ENCODE data around the gene IKZF1.

The IKZF1 gene

DNA sequence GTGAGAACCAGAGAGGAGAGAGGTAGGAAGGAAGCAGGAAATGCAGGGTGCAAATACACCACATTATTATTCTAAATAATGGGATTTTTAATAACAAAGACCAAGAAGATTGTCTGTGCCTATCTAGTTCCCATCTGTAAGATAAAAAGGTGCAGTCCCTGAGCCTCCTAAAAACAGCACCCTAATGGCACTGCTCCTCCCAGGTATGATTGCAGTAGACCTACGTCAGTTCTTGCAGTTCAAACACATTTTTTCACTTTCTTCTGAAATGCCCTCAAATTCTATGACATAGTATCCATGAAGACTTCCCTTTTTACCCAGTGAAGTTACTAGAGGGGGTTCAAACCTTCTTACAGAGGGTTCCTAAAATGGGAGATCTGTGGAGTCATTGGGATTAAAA lies 75.0 kb downstream of the IKZF1 start:
- no peak for DNase-seq

DNA sequence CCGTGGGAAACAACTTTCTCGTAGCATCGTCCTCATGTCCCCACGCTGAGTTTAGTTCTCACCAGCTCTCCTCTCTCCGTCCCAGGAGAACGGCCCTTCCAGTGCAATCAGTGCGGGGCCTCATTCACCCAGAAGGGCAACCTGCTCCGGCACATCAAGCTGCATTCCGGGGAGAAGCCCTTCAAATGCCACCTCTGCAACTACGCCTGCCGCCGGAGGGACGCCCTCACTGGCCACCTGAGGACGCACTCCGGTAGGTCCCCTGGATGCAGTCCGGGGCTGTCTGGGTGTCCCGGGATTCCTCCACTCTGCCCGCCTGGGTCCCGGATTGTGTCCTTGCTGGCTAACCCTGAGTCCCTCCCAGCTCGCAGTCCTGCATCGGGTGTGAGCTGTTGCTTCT lies 77.9 kb downstream of the IKZF1 start:
- no peak for DNase-seq

DNA sequence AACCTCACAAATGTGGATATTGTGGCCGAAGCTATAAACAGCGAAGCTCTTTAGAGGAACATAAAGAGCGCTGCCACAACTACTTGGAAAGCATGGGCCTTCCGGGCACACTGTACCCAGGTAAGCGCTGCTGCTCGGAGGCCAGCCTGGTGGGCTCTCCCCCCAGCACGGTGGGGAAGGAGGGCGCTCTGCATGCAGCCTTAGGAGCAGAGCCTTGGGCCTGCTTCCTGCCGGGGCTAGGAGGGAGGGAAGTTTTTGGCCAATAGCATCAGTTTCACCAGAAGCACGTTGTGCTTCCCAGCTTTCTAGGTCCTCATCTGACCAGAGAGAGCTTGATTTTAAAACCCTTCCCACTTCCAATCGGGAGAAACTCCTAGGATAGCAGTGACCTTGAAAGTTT lies 82.8 kb downstream of the IKZF1 start:
- no peak for DNase-seq

DNA sequence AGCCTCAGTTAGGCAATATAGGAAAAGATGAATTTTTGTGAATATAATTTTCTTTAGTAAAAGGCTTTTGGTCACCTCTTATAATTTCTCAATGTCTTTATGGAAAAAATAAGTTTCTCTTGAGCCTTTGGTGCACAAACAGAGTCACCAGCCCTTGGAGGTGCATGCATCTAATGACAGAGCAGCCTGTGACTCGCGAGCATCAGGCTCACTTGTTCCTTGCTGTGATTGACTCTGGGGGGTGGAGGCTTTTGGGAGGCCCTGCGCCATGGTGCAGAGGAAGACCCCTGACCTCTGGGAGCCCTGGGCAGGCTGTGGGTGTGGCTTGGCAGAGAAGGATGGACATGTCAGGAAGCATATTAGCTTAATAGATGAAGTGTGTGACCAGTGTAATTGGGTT lies 85.4 kb downstream of the IKZF1 start:
- no peak for DNase-seq

DNA sequence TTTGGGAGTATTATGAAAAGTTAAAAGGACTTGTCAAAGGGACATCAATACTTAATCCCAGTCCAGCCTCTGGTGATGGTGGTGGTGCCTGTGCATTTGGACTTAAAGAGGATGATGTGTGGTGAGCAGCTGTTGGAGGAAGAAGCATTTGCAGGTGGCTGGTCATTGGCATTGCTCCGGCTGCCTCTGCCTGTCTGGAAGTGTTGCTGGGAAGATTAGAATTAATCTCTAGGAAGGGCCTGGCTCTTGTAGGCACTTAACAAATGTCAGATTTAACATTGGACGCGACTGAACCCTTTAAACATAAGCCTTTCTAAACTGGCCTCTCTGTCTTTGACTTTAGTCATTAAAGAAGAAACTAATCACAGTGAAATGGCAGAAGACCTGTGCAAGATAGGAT lies 86.9 kb downstream of the IKZF1 start:
- no peak for DNase-seq

DNA sequence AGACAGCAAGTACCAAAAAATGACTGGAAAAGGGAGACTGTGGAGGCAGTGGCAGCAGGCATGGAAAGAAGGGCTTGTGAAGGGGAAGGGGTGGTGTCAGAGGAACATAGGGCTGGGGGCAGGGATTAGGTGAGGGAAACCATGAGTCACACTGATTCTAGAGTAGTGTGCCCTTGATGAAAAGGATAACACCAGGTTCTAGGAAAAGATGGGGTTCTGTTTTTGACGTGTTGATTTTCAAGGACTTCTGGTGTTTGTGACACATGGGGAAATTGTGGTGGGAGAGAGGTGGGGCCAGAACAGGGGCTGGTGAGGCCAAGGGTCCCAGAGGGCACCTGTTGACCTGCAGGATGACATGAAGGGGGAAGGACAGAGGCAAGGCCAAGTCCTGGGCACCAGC lies 88.6 kb downstream of the IKZF1 start:
- DNase-seq = no peak

DNA sequence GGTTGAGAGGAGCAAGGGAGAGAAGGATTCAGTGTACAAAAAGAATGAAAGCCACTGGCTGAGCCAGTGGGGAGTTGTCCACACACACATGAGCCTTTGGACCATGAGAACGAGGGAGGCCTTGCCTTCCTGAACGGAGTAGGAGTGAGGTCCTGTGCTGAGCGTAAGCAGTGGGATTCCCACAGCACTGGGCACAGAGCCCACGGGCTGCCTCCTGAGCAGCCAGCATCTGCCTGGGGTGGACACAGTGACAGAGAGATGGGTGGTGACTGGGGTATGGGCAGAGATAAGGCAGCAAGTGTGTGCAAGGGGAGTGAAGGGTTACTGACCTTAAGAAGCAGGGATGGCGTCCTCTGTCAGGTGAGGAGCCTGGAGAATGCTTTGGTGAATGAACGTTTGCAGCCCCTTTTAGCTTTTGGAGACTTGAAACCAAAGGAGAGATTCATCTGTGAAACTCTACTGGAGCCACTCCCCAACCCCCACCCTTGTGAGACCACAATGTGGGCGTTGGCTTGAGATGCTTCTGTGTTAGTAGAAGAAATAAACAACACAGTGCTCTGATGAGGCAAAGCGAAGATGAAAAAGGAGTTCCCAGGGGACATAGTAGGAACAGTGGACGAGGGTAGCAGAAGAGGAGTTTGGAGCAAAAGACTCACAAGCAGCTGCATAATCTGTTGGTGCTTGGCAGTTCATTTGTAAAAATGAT lies 89.2 kb downstream of the IKZF1 start:
- no peak for DNase-seq

DNA sequence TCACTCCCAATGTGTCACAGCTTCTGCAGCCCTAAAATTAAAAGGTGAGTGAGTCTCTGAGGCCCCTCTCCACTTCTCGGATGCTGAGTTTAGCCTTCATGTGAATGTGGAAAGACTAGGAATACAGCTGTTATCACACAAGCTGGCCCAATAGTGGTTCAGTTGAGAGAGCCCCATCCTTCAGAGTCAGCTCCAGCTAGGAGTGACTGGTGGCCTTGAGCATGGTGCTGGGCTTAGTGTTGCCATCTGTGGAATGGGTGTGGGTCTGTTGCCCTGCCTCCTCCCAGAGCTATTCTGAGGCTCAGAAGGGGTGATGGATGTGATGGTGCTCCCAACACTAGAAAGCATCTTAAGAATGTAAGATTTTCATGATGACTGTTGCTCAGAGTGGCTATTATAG lies 89.8 kb downstream of the IKZF1 start:
- DNase-seq = no peak

DNA sequence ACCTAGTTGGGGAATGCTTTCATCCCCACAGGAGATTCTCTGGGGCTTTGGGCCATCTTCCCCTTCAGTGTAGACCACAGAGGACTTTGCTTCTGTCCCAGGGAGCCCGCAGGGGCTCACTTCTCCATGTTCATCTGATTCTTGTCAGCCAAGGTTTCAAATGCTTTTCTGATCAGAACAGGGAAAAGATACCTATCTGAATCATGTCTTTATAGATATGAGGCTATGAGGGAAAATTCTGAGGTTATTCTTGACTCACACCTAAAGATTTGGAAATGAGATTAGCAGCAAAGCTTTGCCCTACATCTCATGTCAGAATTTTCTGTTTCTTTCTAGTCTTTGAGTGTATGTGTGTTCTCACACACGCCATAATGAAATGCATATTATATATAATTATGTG lies 92.3 kb downstream of the IKZF1 start:
- no peak for DNase-seq

DNA sequence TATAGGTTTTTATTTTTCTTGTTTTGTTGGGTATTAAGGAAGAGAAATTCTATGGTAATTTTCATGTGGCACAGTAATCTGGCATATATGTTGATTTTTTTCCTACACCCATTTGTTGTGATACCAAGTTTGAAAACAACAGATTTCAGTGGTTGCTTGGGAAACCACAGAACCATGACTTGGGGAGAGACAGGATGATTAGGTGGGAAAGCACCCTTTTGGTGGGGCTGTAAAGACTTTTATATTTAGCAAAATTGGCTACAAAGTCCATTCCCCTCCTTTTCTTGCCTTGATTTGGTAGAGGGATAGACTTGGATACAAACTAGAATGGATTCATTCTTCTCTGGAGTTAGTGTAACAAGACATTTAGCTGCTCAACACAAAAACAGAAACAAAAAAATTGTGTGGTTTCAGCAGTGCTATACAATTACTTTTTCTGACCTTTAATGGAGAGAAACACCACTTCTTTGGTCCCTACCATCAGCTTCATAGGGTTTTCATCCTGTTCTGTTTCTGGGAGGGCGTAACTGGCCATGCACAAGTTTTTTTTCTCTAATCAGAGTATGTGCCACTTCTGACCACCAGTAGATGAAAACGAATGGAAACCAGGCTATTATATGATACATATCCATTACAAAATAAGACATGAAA lies 92.9 kb downstream of the IKZF1 start:
- DNase-seq = no peak

DNA sequence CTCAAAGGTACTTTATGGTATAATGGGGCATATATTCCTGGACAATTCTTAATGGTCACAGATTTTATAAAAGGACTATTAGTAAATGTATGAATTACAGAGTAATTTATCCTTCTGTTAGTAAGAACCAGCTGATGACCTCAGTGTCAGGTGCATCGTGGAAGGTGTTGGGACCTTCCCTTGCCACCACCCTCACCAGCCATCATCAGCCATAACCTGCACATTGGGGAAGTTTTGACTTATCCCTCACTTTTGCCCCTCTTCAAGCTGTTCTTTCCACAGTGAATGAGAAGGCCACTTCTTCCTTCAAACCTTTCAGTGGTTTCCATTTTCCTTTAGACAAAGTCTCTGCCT lies 93.4 kb downstream of the IKZF1 start:
- DNase-seq = no peak

DNA sequence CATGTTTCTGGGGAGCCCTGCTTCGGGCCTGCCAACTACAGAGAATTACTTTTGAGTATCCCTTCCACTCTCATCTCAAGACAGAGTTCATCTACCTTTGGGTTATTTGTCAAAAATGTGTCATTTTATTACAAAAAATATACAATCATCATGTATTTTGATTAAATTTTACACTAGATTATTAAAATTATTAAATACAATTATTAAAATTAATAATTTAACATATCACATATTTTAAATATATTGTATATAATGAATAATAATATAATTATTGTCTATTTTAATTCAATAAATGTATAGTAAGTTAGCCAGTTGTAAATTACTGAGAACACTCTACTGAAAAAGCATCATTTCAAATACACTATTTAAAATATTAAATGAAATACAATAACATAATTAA lies 94.7 kb downstream of the IKZF1 start:
- DNase-seq = no peak

DNA sequence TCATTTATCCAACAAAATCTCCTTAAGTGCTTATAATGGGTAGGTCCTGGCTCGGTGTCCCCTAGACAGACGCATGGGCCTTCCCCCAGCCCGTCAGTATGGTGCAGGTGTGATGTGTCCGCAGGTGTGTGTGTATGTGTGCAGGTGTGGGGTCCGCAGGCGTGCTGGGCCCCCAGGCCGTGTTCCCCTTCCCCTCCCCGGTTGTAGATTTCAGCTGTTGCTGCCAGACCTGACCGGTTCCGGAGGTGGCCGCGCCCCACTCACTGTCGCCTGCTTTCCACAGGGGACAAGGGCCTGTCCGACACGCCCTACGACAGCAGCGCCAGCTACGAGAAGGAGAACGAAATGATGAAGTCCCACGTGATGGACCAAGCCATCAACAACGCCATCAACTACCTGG lies 95.1 kb downstream of the IKZF1 start:
- no peak for DNase-seq

DNA sequence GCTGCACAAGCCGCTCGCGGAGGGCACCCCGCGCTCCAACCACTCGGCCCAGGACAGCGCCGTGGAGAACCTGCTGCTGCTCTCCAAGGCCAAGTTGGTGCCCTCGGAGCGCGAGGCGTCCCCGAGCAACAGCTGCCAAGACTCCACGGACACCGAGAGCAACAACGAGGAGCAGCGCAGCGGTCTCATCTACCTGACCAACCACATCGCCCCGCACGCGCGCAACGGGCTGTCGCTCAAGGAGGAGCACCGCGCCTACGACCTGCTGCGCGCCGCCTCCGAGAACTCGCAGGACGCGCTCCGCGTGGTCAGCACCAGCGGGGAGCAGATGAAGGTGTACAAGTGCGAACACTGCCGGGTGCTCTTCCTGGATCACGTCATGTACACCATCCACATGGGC lies 95.6 kb downstream of the IKZF1 start:
- DNase-seq = no peak

DNA sequence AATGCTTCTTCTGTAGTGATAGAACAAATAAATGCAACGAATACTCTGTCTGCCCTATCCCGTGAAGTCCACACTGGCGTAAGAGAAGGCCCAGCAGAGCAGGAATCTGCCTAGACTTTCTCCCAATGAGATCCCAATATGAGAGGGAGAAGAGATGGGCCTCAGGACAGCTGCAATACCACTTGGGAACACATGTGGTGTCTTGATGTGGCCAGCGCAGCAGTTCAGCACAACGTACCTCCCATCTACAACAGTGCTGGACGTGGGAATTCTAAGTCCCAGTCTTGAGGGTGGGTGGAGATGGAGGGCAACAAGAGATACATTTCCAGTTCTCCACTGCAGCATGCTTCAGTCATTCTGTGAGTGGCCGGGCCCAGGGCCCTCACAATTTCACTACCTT lies 99.9 kb downstream of the IKZF1 start:
- DNase-seq = no peak

DNA sequence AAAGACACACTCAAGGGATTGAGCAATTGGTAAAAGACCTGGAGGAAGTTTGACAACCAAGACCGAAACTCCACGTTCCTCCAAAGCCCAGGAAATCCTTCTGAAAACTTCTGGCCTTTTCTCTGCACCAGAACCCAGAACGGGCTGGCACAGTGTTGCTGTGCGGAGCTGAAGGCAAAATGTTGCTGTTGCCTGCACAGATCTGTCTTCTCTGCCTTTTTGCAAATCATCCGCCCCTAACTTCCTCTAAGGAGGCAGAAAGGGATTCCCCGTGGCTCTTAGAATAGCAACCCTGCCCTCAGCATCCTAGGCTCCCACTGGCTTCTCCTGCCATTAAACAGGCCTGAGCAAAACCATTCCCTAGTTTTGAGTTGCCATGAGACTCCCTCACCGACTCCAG lies 100.7 kb downstream of the IKZF1 start:
- no peak for DNase-seq

DNA sequence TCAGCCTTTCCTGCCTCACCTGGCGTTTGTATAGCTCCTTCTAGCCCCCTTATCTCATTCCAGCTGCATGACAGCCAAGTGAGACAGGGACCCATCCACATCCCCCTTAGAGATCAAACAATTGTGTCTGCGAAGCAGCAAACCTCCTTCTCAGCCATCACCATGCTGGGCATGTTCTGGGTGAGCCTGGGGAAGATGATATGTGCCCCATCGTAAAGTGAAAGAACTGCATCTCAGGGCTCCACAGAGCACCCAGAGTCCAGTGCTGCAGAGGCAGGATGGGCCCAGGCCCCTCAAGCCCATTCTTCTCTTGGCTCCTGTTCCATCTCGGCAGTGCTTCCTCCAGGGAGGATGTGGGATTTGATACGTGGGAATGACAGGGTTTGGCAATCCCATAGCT lies 102.4 kb downstream of the IKZF1 start:
- DNase-seq = no peak

DNA sequence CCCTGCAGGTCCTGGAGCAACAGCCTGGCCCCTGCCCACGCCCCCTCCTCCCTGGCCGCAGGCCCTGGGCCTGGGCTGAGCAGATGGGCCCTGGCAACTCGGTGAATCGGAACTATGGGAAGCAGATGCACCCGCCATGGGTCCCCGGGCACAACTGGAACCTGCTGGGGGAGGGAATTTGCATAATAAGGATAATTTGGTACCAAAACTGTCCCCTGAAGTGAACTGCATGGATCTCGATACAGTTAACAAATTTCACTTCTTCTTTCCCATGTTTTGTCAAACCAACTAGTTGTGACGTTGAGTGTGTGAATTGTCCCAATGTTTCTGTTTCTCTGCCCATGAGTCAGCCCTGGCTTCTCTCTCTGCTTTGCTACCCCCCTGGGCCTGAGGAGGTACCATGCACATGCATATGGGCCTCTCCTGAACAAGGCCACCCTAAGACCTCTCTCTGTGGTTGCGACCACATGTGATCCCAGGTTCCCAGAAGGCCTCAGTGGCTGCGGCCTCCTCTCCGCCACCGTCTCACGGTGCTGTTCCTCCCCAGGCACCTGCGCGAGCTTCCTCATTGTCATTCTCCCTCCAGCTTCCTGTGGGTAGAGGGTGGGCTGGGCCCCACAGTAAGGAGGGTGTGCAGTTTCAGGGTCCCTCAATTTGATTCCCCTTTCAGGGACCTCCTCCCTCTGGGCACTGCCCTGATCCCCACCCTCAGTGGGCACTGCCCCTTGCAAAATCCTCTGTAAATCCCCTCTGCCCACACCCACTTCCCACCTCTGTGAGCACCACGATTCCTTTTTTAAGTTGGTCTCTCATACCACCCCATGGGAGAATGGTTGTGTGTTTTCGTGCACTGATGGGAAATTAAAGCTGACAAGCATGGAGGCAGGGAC lies 105.6 kb downstream of the IKZF1 start:
- DNase-seq = no peak

DNA sequence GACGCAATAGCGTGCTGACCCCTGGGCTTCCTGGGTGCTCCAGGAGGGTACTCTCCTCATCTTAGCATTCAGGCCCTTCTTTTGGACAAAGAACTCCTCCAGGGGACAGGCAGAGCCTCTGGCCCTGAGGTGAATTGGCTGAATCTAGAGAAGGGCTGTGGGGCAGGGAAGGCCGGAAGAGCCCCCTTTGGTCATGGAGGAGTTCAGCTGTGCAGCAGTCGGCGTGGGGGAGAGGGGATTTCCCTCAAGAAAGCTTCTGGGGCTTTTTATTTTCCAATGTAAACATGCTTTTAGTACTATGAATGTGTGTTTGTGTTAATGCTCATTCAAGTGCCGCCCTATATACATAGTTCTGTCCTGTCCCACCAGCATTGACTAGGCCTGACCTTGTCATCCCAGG lies 106.8 kb downstream of the IKZF1 start:
- no peak for DNase-seq

DNA sequence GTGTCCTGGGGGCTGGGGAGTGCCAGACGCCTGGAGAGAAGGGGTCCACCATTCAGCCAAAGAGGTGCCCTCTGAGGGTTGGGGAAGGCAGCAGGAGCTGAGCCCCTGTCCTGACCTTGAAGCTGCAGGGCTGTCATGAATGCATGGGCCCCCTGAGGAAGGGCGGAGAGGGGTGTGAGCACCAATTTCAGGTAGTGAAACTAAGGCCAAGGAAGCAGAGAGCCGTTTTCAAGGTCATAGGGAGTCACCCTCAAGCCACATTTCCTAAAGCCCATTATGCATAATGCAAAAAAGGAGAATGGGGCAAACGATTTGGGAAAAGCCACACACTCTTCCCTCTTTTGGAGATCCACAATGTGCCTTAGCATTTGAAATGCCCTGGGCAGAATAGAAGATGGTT lies 108.5 kb downstream of the IKZF1 start:
- DNase-seq = no peak

DNA sequence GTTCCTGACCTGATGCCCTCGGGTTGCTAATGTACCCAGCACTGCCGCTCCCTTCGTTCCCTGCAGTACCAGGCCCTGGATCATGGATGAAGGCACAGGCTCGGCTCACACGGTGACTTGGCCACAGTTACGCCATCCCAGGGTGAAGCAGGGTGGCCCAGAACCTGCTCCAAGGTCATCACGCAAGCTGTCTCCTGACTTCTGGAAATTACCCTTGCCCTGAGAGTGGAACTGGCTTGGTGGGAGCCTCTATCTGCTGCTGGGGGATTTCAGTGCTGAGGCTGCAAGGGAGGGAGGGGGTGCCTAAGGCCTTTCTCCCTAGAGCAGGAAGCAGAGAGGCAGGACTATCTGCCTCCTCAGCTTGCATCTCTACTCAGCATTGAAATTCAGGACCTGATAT lies 109.0 kb downstream of the IKZF1 start:
- no peak for DNase-seq

DNA sequence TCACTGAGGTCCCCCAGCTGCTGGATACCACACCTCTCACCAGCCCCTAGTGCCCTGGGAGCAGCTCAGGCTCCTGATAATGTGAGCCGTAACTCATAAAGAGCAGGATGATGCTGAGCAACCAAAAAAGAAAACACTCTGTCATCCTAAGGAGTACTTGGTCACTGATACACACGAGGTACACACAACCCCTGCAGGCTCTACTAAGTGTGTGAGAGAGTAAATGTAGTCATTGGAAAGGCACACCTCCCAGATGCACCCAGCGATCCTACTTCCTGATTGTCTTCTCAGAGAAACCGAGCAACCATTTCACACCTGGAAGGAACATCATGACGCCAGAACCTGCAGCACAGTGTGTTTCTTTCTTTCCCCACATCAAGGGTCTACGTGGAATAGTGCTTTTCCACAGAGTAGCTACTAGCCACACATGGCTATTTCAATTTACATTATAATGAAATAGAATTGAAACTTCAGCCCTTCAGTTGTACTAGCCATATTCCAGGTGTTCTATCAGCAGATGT lies 111.4 kb downstream of the IKZF1 start:
- DNase-seq = no peak

DNA sequence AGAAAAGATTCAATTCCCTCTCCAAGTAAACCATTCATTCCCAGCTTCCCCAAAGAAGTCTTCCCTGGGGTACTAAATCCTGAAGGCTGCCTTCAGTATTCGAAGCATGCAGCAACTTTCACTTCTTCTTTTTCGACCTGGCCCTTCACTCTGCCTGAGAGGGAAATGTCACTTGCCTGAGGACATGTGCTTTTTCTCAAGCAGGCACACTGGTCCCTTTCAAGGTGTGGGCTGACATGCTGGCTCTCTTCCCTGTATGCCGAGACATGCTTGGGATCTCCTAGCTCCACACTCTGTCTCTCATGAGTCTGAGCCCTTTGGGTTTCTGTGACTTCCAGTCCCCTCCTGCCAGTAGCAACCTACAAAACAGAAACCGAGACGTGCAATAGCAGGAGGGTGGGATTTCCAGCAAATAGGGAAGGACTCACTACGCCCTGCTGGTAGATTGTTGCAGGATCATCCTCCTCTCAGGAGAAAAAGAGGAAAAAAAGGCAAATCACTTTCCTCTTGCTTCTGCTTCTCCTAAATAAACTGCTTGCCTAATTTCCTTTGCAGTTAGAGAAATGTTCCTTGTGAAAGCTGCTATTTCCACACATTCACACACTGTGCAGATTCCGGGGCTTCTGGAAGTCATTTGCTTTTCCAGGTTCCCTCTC lies 112.1 kb downstream of the IKZF1 start:
- DNase-seq = no peak

Measured in NCI-H187 (cell line).